Left renal pelvis (tissue), 4 donors: Measurements from ENCODE around the gene GRK2. TPM values are rescaled to one million over a fixed set of nuclear protein-coding genes. Genes with fewer than 3 reads are reported as not detected.
"Not testable (repeated sequence)": the region's sequence is repeated elsewhere in the genome, so short reads cannot be mapped to it uniquely, and the experiment has no call there.

ENCODE experiments used
- DNase-seq, 4 donors: peaks; one replicate each; pipeline ENCODE4 v3.0.0-alpha.2; 2013; ENCODE audit warnings: low read depth in 4 of 4, low spot score in 3 of 4
- polyA plus RNA-seq, 4 donors: library from polyadenylated mRNA; unstranded; fragments of 120-200 nt; gene quantifications; one replicate each; pipeline ENCODE4 v1.2.1, GENCODE V29; 2013; ENCODE audit not compliant: insufficient read length in 4 of 4

GRK2 gene
- 10 to 100 TPM; 43.3 to 66.4 (median 47.0) TPM for polyA plus RNA-seq

DNA sequence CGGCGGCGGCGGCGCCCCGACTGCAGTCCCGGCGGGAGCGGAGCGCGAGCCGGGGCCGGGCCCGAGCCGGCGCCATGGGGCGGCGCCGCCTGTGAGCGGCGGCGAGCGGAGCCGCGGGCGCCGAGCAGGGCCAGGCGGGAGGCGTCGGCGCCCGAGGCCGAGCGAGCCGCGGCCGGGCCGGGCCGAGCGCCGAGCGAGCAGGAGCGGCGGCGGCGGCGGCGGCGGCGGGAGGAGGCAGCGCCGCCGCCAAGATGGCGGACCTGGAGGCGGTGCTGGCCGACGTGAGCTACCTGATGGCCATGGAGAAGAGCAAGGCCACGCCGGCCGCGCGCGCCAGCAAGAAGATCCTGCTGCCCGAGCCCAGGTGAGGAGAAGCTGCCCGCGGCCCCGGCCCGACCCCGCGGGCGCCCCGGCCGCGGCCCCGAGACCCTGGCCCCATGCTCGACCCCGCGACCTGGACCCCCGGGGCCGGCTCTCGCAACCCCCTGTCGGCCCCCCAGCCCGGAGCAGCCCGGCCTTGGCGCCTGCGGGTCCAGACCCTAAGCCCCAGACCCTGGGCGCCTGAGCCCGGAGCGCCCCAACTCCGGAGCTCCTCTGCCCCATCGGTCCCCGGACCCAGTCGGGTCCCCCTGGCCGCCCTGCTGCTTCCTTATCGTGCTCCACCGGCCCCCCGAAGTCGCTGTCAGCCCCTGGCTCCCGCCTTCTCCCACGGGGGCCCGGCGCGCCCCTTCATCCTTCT is at the start of gene GRK2:
Gene GRK2 (plus strand): TSS at position 25 of the 739 bp plus-strand sequence. CDS start 227 bp downstream, at position 252.
- DNase-seq: no peak

DNA sequence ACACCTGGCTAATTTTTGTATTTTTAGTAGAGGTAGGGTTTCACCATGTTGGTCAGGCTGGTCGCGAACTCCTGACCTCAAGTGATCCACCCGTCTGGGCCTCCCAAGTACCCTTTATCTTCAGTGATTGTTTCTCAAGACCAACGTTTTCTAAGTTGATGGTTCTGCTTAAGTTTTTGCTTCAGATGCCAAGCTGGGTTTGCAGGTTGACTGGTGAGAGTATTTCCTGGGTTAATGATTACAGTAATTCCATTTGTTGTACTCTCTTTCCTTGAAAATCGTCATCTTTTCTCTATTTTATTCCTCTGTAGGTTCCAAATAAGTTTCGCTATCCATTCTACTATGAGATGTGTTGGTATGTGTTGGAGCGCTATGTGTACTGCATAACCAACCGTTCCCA is 38.5 kb upstream of the GRK2 start:
- no peak for DNase-seq

GRCh38 chr11:67230406-67230805 is 35.9 kb upstream of the GRK2 start:
- no peak for DNase-seq

DNA sequence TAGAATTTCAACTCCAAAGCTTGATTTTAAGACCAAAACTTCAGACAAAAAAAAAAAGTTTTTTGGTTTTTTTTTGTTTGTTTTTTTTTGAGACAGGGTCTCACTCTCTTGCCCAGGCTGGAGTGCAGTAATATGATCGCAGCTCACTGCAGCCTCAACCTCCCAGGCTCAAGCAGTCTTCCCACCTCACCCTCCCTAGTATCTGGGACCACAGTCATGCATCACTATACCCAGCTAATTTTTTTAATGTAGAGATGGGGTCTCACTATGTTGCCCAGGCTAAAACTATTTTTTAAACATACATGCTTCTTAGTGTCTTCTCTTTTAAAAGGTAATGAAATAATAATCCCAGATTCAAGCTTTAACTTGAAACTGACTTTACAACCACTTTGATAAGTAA is 35.4 kb upstream of the GRK2 start:
- DNase-seq: no peak

- no peak for DNase-seq
Measured at GRCh38 chr11:67233584-67234190, 32.6 kb upstream of the GRK2 start.

- DNase-seq: not testable (repeated sequence)
Measured at GRCh38 chr11:67234571-67234970, 31.7 kb upstream of the GRK2 start.

DNA sequence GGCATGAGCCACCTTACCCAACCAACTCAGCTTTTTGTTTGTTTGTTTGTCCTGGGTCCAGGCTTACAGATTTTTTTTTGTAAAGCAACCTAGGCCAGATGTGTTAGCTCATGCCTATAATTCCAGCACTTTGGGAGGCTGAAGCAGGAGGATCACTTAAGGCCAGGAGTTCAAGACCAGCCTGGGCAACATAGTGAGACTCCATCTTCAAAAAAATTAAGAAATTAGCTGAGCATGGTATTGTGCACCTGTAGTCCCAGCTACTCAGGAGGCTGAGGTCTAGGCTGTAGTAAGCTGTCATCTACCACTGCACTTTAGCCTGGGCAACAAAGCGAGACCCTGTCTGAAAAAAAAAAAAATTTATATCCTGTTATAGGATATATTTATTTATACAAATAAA is 28.7 kb upstream of the GRK2 start:
- DNase-seq: no peak

DNA sequence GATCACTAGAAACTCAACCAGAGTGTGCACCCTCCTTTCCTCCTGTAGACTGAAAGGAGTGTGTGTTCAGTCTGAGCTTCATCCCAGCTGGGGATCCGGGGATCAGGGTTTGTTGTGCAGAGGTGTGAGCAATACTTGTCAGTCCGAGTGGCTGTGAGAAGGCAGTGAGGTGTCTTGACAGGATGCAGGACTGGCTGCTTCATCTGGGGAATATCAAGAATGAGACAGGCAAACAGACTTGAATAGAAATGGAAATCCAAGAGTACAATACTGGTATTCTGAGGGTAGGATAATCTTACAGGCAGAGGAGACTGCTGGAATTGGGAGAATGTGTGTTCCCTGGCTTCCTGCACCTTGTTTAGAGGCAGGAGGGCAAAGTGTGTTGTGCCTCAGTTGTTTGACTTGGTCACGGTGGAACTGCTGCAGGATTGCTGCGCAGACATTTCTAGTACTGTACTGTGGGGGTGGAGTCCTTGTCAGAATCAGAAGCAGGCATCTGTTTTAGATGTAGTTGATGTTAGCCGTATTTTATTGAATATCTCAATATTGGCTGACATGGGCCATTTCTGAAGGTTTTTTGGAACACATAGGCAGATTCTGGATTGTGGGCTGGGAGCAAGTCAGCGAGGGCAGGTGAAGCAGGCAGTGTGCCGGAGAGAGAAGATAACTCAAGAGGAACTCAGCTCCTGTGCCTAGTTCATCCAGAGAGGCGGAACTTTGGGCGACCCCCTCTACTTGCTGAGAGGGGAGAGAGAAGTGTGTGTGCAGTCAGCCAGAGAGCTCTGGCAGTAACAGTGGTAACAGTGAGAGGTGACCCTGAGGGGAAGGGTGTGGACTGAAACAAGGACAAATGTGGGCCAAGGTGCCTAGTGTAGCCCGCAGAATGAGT is 27.1 kb upstream of the GRK2 start:
- no peak for DNase-seq

DNA sequence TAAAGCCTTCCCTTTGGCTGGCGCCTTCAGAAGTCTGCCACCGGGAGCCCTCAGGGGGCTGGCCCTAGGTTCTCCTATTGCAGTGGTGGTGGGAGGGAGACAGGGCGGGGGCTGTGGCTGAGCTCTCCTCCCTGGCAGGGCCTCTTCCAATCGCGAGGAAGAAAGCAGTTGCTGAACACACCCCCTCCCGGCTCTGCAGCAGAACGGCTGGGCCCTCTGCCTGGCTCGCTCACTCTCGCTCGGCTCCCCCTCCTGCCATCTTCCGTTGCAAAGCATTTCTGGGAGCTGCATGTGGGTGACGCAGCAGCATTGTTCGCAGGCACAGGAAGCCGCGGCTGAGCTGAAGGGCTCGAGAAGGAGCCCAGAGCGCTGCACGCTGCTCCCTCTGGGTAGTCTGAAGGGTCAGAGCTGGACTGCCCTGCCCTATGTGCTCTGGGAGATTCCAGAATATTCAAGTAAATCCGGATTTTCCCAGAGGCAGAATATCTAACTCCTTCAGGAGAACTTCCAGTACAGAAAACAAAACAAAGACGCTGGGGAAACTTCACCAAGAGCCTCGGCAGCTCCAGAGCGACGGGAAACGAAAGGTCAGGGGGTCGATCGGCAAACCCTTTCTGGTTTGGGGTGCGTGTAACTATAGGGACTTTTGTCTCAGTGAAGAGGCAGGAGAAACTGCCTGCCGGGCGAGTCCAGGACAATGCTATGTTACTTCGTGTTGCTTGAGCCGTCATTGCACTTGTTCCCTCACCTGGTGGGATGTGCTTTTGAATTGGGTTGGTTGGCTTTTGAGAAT is 26.3 kb upstream of the GRK2 start:
- DNase-seq: peak; percentile 91 to 95 (median 94)

DNA sequence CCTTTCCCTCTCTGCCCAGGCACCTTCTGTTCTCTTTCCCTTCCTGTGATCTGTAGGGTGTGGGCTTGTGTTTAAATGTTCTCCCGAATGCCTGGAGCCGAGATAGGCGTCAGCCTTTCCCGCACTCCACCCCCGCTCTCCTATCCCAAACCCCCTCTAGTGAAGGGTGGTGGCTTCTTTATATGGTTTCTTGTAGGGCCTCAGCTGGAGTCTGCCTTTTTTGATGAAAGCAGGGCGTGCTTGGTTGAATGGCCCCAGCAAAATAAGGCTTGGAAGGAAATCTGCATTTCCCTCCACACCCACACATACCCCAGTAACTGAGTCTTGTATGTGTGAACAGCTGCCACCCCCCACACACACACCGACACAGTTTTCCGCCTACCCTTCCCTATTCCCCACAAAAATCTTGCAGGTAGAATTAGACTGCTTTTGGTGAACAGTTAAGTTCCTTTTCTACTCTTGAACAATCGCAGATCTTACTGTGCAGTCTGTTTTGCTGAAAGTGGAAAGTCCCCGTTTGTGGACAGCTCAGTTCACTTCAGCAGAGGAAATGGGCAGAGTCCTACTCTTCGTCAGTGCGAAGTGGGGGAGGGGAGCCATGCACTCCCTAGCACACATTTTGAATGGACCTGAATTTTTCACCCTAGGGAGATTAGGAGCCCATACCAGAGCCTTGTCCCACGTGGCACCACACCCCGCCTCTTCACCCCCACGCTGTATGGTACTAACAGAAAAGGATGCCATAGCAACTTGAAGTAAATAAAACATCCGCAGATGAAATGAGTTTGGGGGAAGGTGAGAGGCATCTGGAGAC is 25.5 kb upstream of the GRK2 start:
- peak in 2 of 4 donors; percentile 35 to 44 for DNase-seq

DNA sequence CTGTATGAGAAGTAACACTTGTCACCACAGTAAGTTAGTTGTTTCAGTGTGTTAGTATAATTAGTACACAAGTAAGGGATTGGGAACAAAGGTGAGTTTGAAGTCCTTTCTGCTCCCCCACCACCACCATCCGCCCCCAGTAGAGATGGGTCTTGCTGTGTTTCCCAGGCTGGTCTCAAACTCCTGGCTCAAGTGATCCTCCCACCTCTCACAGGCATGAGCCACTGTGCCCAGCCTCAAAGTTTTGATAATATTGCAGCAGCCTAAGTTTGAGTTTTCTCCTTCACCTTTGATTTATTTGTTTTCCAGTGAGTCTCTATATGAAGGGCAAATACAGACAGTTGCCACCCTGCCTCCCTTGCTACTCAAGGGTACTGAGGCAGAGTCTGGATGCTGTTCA is 23.7 kb upstream of the GRK2 start:
- no peak for DNase-seq

DNA sequence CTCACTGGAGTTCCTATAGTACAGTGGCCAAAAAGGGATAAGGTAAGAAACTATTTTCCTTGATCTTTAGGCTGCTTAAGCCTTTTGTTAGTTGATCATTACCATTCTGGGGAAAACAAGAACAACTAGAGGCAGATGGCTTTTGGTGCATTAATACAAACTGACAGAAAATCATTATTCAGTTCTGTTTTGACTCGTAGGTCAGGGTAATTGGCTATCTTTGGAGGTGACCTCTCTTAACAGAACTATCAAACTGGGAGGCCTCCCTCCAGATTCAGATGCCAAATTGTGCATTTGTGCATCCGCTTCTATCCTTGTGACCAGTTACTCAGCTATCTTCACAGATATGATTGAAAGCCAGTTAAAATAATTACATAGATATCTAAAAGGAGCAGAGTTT is 23.2 kb upstream of the GRK2 start:
- no peak for DNase-seq

DNA sequence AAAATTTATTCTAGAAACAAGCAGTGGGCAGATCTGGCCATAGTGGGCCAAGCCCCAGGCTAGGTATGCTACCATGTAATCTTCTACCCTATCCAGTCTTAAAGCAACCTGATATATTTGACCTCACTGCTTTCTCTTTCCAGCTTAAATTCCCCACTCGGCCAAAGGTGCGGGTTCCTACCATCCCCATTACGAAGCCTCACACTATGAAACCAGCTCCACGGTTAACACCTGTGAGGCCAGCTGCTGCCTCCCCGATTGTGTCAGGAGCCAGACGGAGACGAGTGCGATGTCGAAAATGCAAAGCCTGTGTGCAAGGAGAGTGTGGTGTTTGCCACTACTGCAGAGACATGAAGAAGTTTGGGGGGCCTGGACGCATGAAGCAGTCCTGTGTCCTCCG is 21.2 kb upstream of the GRK2 start:
- DNase-seq: no peak

- no peak for DNase-seq
Measured at GRCh38 chr11:67247946-67248550, 18.2 kb upstream of the GRK2 start.

GRCh38 chr11:67248653-67249052 is 17.6 kb upstream of the GRK2 start:
- no peak for DNase-seq

GRCh38 chr11:67250059-67251043 is 15.9 kb upstream of the GRK2 start:
- DNase-seq: no peak

DNA sequence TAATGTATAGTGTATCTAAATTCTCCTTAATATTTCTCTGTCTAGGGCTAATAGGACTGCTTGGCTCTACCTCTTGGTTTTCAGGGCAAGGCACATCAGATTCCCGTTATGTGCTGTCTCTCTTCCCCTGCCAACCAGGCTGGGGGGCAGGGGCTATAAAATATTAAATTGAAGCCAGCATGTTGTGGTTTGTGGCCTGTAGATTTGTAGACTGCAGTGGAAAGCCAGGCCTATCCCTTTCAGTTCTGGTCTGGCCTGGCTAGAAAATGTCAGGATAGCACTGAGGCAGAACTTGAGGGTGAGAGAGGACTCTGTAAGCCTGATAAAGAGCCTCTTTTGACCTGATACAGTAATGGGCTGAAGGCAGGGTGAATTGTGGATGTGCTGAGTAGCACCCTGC is 14.4 kb upstream of the GRK2 start:
- DNase-seq: no peak

DNA sequence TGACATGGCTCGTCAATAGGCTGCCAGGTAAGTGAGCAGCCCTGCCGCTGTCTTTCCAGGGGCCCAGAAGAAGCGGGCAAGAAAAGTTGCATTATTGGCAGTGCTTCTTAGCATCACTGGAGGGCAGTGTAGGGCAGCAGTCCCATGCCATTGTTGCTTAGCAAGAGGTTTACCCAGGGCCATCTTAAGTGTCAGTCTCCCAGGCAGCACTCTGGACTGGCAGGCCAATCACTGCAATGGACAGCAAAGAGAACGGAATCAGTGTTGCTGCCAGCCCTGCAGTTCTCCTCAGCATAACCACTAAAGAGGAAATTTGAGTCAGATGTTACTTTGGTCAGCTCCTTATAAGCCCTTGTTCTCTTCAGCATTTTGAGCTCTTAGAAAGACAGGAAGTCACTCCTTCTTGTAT is 13.4 kb upstream of the GRK2 start:
- DNase-seq: no peak
